Measurements from ENCODE around the gene MVB12B. TPM values are rescaled to one million over a fixed set of nuclear protein-coding genes. Genes with fewer than 3 reads are reported as not detected.
A peak's percentile ranks its signal among the peaks of the same experiment; 100 is the strongest.

MVB12B gene
- total RNA-seq, 1 donor from 2014 or later, result 8.8 TPM

DNA sequence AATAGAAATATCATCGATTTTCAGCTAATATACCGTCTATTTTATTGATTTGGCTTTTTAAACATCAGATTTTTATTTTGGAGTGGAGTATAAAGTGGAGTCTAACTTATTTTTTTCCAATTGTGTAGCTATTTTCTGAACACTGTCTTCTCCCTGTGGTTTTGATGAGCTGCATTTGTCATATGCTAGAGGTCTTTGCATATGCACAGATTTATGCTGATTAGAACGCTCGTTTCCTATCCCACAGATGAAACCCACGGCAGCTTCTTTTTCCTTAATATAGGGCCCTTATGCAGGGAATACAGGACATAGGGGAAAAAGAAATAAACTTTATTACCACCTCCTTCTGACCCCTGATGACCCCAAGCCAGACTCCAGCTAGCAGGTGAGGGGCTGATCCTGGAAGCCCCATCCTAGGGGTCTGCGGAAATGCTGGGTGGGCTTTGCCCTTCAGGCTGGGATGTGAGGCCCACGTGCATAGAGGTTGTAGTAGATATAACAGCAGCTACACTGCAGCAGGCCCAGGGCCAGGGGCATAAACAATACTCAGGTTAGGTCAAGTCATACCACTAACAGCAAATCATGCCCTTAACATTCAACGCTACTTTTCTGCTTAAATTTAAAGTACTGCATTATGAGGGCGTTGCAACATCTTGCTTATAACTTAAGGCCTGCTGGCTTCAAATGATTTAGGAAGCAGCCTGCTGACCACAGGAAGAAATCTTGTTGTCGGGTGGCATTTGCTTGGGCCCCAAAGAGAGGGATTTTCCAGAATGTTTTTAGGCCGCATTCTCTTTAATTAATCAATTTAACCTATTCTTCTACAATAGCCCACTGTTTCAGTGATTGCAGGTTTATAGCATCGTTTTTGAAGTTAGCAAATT lies 28.5 kb downstream of the MVB12B start:
- ATAC-seq (no peak), DNase-seq (ENCODE audit: low spot score) (no peak)

GRCh38 chr9:126357074-126357473 lies 30.4 kb downstream of the MVB12B start:
- DNase-seq (ENCODE audit: low spot score), result no peak

GRCh38 chr9:126360073-126360472 lies 33.4 kb downstream of the MVB12B start:
- ATAC-seq (no peak), DNase-seq (ENCODE audit: low spot score) (no peak)

More at GRCh38 chr9:126357074-126357473, 30.4 kb downstream of the MVB12B start:
- ATAC-seq, result no peak

DNA sequence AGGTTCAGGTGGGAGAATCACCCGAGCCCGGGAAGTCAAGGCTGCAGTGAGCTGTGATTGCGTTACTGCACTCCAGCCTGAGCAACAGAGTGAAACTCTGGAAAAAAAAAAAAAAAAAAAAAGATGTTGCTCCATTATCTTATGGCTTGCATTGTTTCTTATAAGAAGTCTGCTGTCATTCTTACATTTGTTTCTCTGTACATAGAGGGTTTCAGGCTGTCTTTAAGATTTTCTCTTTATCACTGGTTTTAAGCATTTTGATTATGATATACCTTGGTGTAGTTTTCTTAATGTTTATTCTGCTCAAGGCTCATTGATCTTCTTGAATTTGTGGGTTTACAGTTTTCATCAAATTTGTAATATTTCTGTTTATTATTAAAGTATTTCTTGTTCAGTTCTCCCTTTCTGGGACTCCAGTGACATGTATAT lies 35.2 kb downstream of the MVB12B start:
- no peak for ATAC-seq
- no peak for DNase-seq (ENCODE audit: low spot score)

- ATAC-seq, result no peak
- DNase-seq (ENCODE audit: low spot score), result no peak
These were observed 36.6 kb downstream of the MVB12B start for GRCh38 chr9:126363250-126363649.

DNA sequence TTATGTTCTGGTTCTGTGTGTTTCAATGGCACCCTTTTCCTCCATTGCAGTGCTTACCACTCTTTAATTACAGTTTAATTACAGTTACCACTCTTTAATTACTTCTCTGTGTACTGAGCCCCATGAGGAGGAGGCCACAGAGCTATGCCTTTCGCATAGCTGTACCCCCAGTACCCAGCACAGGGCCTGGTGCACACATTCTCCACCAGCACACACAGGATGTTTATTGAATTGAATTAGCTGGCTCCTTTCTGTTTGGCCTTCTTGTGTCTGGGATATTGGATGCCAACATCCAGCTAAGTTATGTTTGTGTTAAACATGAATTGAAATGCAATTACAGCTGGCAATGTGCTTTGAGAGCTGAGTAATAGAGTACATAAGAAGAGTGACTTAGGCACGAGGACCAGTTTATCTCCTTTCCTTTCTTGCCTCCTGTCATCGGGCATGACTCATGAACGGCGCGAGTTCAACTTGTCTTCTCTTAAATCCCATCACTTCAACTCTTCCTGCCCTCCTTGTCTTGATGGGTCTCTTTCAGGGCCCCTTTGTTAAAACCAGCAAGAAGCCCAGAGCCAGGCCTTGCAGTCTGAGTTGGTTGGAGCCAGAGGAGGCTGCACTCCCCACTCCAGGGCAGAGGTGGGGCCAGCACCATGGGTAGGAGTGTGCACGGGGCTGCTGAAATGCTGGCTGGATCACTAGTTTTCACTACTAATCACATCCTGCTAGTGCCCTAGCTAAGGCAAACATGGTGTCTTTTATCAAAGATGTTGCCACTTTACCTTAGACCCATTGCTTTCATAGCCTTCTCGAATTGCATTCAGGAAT lies 37.4 kb downstream of the MVB12B start:
- ATAC-seq, result no peak

GRCh38 chr9:126365780-126366179 lies 39.2 kb downstream of the MVB12B start:
- DNase-seq (ENCODE audit: low spot score) (no peak), ATAC-seq (no peak)

More for the DNA sequence above, 37.4 kb downstream of the MVB12B start:
- peak; percentile 34 for DNase-seq (ENCODE audit: low spot score)

DNA sequence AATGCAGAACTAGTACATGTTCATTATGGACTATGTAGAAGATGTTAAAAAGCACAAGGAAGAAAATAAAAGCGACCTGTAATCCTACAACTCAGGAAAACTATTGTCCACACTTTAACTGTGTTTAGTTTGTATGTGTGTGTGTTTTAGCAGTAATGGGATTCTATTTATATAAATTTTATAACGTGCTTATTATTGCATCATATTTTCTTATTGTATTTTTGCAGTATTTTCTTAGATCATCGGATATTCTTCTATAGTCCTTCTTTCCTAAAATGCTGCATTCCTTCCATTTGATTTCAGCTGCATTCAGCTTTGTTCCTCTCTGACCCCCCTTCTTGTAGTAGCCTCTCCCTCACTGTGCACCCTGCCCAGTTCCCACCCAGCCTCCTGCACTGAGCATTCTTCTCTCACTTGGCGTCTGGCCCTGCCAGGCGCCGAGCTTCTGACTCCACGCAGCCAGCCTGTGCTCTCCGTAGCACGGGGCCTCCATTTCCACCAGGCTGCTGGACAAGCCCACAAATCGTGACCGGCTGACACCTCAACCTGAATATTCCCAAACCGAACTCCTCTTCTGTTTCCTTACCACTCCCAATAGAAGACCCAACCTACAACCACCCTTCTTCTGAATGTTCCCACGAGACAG lies 39.9 kb downstream of the MVB12B start:
- DNase-seq (ENCODE audit: low spot score), result no peak
- ATAC-seq, result peak; percentile 47

GRCh38 chr9:126367139-126367538 lies 40.5 kb downstream of the MVB12B start:
- DNase-seq (ENCODE audit: low spot score) (no peak), ATAC-seq (no peak)

DNA sequence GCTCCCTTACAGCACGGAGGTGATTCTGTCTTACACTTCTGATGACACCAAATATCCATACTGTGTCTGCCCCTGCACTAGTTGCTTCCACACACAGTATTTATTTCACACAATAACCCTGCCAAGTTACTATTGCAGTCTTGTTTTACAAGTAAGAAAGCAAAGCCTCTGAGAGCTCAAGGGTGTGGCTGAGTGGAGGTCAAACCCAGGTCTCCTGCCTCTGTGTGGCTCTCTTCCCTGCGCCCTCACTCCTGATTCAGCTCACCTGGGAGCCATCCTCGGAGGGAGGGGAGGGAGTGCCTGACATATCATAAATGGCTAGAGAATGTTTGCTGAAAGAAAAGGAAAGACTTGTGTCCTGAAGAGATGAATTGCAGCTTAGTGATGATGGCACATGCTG lies 41.0 kb downstream of the MVB12B start:
- ATAC-seq (no peak), DNase-seq (ENCODE audit: low spot score) (no peak)

- ATAC-seq, result no peak
These were observed 41.4 kb downstream of the MVB12B start for GRCh38 chr9:126368020-126368419.

DNA sequence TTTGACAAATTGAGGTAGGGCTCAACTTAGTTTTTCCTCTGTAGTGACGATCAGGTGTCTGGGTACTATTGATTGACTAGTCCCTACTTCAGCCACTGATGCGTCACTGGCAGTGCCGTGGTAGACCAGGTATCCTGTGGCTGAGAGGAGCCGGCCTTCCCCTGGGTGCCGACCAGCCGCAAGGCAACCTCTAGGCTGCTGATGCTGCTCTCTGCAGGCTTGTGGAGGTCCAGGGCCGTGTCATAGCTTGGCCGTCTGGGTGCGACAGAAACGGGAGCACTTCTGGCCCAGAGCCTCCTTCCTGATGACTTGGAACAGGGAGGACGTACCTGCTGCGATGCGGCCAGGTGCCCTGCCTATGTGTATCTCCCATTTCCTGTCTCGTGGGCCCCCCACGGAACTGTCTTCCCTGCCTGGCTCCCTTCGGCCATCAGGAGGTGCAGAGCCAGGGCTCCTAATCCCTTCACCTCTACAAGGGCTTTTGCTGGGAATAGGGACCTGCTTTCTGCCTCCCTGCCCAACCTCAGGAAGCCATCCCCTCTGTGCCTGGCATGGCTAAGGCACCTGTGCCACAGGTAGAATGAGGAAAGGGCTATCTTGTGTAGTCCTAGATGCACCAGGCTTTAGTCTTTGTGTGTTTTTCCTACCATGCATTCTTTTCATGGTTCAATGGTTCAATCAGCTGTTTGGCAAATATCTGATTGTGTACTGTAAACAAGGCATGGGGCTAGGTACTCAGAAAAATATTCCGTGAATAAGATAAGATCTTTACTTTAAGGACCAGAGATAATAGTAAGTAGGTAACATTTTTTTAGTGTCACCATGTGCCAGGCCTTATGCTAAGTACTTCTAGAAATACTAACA lies 44.6 kb downstream of the MVB12B start:
- peak; percentile 44 for DNase-seq (ENCODE audit: low spot score)
- ATAC-seq, result peak; percentile 10

More at GRCh38 chr9:126368020-126368419, 41.4 kb downstream of the MVB12B start:
- no peak for DNase-seq (ENCODE audit: low spot score)

- ATAC-seq (no peak), DNase-seq (ENCODE audit: low spot score) (no peak)
These were observed 46.1 kb downstream of the MVB12B start for GRCh38 chr9:126372716-126373115.

GRCh38 chr9:126373241-126373640 lies 46.6 kb downstream of the MVB12B start:
- ATAC-seq (no peak), DNase-seq (ENCODE audit: low spot score) (no peak)

GRCh38 chr9:126374366-126374781 lies 47.7 kb downstream of the MVB12B start:
- no peak for DNase-seq (ENCODE audit: low spot score)
- ATAC-seq, result peak; percentile 34

GRCh38 chr9:126375386-126375785 lies 48.8 kb downstream of the MVB12B start:
- DNase-seq (ENCODE audit: low spot score), result peak; percentile 33
- ATAC-seq, result peak; percentile 54

DNA sequence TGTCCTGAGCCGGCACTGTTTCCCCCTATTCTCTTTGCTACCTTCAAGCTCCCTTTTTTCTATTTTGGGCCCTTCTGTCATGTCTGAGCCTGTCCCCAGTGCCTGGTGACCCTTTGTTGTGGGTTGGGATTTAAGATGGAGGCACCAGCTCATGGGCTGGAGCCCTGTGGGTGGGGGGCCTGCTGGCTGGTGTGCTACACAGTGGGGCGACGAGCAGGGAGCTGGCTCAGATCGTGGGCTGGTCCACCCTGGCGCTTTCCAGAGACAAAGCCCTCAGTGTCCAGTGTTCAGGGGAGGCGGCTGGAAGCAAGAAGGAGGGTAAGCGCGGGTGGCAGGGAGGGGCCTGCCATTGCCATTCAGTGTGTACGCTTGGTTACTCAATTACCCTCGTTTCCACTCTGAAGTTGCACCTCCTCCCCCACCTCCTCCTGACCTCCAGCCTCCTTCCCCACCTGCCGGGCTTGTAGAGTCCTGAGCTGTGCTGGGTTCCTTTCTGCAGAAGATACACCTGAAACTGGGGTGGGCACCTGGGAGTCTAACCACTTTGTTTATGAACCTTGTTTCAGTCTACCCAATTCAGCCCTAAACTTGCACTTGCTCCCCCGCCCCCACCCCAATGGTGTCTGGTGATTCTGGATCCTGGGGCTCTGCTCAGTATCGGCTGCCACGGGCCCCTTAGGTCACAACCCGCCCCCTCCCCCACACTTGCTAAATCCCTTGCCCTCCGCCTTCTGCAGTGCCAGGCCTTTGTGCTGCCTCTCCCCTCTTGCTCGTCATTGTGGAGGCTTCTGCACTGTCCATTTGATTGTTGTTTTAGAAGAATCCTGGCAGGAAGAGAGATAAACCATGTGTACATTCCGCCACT lies 49.9 kb downstream of the MVB12B start:
- peak; percentile 40 for DNase-seq (ENCODE audit: low spot score)
- peak; percentile 20 for ATAC-seq

GRCh38 chr9:126377176-126377509 lies 50.5 kb downstream of the MVB12B start:
- ATAC-seq, result no peak
- peak; percentile 27 for DNase-seq (ENCODE audit: low spot score)

- DNase-seq (ENCODE audit: low spot score), result peak; percentile 42
- ATAC-seq, result no peak
These were observed 50.9 kb downstream of the MVB12B start for GRCh38 chr9:126377536-126377935.
